Smooth muscle cell of the brain vasculature (primary cell): ENCODE results near the gene C10orf62.
"Not testable (repeated sequence)": the region's sequence is repeated elsewhere in the genome, so short reads cannot be mapped to it uniquely, and the experiment has no call there.

Source experiments
- DNase-seq: peaks from one replicate; pipeline ENCODE4 v3.0.0-alpha.2; 2012; ENCODE audit warnings: low read depth, low spot score

Gene C10orf62

GRCh38 chr10:97564776-97565175 lies 24.7 kb upstream of the C10orf62 start:
- no peak for DNase-seq

- DNase-seq: no peak
Measured at GRCh38 chr10:97566336-97566996, 23.1 kb upstream of the C10orf62 start.

GRCh38 chr10:97567891-97568290 lies 21.6 kb upstream of the C10orf62 start:
- no peak for DNase-seq

- DNase-seq: no peak
Measured at GRCh38 chr10:97570146-97570788, 19.3 kb upstream of the C10orf62 start.

GRCh38 chr10:97570789-97571471 lies 18.6 kb upstream of the C10orf62 start:
- no peak for DNase-seq

GRCh38 chr10:97571622-97572021 lies 17.9 kb upstream of the C10orf62 start:
- no peak for DNase-seq

GRCh38 chr10:97572214-97572989 lies 17.1 kb upstream of the C10orf62 start, which contains the start of gene ANKRD2:
ANKRD2 (plus strand) TSS chr10:97572779; CDS start chr10:97572789, 10 bp downstream.
- DNase-seq: no peak

- DNase-seq: no peak
Measured at GRCh38 chr10:97573021-97573420, 16.5 kb upstream of the C10orf62 start.

- no peak for DNase-seq
Measured at GRCh38 chr10:97573672-97574071, 15.8 kb upstream of the C10orf62 start.

- no peak for DNase-seq
Measured at GRCh38 chr10:97574374-97575126, 15.0 kb upstream of the C10orf62 start.

- no peak for DNase-seq
Measured at GRCh38 chr10:97575127-97575668, 14.3 kb upstream of the C10orf62 start.

GRCh38 chr10:97576487-97576886 lies 13.0 kb upstream of the C10orf62 start:
- not testable (repeated sequence) for DNase-seq

GRCh38 chr10:97577701-97578100 lies 11.8 kb upstream of the C10orf62 start:
- DNase-seq: no peak

- DNase-seq: no peak
Measured at GRCh38 chr10:97578171-97578844, 11.2 kb upstream of the C10orf62 start.

GRCh38 chr10:97580421-97581367 lies 8.8 kb upstream of the C10orf62 start:
- no peak for DNase-seq

- DNase-seq: no peak
Measured at GRCh38 chr10:97582169-97582568, 7.4 kb upstream of the C10orf62 start.

GRCh38 chr10:97583476-97583875 lies 6.0 kb upstream of the C10orf62 start:
- DNase-seq: no peak

GRCh38 chr10:97584060-97584797 lies 5.3 kb upstream of the C10orf62 start, which contains the start of gene HOGA1:
HOGA1 (plus strand) TSS chr10:97584389; CDS start chr10:97584704, 315 bp downstream.
- DNase-seq: no peak
